GM10847 (cell line): ENCODE measurements around the gene PRTN3.

Source experiments
- POLR2A ChIP-seq: IDR thresholded peaks from 2 replicates; pipeline ENCODE4 v1.6.1; 2011; ENCODE audit not compliant: insufficient read length; ENCODE audit errors: extremely low read depth

The PRTN3 gene

DNA sequence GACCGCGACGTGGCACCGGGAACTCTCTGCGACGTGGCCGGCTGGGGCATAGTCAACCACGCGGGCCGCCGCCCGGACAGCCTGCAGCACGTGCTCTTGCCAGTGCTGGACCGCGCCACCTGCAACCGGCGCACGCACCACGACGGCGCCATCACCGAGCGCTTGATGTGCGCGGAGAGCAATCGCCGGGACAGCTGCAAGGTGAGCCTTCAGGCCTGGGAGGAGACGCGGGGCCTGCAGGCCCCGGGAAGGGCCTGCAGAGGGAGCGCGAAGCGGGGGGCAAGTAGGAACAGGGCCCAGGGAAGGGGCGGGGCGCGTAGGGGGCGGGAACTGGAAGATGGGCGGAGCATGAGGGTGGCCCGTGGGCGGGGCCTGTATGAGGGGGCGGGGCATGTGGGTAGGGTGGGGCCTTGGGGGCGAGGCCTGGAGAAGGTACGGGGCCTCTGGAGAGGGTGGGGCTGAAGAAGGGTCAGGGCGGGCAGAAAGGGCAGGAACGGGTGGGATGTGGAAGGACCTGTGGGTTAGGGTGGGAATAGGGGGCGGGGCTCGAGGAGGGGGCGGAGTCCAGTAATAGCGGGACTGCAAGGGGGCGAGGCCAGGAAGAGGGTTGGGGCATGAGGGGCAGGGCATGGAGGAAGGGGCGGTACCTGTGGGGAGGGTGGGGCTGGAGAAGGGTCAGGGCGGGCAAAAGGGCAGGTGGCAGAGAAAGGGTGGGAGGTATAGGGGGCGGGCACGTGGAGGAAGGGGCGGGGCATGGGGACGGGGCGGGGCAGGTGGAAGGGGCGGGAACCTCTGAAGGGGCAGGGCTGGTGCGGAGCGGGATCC lies 21.2 kb downstream of the PRTN3 start:
- TF ChIP-seq POLR2A: no peak

DNA sequence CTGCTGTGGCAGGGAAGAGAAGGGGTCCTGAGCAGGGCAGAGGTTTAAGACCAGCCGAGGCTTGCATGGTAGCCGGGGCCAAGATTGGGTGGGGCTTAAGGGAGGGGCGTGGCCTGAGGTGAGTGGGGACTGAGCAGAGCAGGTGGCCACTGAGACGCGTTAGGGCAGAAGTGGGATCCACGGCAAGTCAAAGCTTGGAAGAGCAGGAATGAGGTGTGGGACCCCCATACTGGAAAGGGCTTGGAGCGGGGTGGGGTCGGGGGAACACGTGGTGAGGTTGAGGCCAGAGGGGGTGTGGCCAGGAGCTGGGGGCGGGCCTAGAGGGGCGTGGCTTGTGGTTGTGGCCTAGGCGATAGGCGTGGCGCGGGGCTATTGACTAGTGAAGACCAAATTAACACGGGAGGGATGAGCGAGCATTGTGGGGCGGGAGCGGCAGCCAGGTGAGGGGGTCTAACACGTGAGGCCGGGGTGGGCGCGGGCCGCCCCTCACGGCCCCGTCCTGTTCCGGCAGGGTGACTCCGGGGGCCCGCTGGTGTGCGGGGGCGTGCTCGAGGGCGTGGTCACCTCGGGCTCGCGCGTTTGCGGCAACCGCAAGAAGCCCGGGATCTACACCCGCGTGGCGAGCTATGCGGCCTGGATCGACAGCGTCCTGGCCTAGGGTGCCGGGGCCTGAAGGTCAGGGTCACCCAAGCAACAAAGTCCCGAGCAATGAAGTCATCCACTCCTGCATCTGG lies 21.9 kb downstream of the PRTN3 start:
- no peak for TF ChIP-seq POLR2A

DNA sequence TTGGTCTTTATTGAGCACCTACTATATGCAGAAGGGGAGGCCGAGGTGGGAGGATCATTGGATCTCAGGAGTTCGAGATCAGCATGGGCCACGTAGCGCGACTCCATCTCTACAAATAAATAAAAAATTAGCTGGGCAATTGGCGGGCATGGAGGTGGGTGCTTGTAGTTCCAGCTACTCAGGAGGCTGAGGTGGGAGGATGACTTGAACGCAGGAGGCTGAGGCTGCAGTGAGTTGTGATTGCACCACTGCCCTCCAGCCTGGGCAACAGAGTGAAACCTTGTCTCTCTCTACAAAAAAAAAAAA lies 22.5 kb downstream of the PRTN3 start:
- TF ChIP-seq POLR2A: no peak

DNA sequence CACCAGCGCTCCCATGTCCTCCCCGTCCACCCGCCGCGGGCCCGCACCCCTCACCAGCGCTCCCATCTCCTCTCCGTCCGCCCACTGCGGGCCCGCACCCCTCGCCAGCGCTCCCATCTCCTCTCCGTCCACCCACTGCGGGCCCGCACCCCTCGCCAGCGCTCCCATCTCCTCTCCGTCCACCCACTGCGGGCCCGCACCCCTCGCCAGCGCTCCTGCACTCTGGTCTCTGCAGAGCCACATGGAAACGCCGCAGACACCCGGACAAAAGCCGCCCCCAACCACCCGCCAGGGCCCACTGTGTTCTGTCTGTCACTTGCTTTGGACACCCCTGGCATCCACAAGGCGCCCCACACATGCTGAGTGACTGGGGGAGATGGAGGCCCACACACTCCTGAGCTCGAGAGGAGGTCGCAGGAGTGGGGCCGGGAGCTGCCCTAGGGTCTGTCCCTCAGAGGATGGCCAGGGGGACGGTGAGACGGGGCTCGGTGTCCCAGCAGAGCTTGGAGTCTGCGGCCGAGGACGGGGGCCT lies 26.0 kb downstream of the PRTN3 start:
- TF ChIP-seq POLR2A: no peak

DNA sequence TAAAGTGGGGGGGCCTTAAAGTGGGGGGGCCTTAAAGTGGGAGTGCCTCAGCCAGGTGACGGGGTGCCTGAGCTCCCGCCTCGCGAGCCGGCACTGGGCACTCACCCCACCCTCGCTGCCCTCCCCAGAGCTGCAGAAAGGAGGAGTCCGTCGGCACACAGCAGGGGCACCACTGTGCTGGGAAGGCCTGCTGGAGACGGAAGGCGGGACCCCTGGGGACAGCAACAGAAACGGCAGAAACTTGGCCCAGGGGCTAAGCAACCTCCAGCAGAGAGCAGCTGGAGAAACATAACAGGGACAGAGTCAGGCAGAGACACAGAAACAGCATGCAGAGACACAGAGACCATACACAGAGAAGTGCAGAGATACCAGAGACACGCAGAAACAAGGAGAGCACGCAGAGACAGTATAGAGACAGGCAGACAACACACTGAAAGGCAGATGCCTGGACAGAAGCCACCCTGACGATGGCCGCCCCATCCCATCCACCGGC lies 26.5 kb downstream of the PRTN3 start:
- TF ChIP-seq POLR2A: no peak

DNA sequence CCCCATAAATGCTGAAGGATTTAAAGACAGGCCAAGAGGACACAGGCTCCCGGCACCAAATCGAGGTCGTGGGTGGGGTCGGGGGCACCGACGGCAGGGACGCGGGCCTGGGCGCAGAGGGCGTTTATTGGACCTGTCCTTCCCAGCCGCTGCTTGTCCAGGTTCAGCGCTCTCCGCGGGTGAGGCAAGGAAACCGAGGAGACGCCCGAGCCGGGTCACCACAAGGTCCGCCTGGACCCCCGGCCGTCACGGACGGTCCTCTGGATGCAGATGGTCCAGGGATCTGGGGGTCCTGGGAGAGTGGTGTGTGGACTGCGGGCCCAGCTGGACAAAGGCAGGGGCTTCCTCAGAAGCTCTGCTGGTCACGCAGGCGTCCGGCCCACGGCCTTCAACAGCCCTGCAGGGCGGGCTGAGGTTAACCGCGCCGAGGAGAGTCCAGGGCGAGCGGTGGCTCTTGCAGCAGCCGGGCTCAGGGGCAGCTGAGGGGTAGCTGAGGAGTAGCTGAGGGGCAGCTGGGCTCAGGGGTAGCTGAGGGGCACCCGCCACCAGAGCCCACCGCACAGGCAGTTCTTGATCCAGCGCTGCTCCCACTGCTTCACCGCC lies 27.2 kb downstream of the PRTN3 start:
- TF ChIP-seq POLR2A: no peak

DNA sequence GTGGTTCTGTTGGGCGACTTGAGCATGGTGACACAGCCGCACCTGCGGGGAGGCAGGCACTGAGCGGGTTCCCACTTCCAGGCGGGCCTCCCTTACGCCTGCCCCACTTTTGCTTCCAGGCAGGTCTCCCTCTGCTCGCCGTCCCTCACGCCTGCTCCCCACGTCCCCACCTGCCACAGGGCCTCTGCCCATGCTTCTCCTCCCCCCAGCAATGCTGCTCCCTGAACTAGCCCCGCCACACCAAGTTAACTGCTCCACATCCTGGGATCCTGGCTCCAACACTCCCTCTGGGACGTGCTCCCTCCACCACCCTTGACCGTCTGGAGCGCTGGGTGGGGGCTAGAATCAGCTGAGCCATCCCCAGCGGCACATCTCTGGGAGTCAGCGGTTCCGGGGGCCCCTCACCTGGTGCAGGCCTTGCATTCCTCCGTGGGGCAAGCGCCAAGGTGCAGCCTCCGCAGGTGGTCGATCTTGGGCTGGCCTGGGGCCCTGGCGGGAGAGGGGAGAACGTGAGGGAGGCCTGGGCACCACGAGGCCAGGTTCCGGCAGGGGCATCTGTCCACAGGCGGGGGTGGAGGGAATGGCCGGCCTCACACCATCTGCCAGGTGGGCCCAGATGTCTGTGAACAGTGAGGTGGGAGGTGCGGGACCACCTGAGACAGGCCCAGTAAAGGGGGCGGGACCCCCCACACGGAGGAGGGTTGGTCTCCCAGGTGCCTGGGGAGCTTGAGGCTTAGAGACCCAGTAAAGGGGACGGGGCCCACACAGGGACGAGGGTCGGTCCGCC lies 27.9 kb downstream of the PRTN3 start:
- TF ChIP-seq POLR2A: no peak

DNA sequence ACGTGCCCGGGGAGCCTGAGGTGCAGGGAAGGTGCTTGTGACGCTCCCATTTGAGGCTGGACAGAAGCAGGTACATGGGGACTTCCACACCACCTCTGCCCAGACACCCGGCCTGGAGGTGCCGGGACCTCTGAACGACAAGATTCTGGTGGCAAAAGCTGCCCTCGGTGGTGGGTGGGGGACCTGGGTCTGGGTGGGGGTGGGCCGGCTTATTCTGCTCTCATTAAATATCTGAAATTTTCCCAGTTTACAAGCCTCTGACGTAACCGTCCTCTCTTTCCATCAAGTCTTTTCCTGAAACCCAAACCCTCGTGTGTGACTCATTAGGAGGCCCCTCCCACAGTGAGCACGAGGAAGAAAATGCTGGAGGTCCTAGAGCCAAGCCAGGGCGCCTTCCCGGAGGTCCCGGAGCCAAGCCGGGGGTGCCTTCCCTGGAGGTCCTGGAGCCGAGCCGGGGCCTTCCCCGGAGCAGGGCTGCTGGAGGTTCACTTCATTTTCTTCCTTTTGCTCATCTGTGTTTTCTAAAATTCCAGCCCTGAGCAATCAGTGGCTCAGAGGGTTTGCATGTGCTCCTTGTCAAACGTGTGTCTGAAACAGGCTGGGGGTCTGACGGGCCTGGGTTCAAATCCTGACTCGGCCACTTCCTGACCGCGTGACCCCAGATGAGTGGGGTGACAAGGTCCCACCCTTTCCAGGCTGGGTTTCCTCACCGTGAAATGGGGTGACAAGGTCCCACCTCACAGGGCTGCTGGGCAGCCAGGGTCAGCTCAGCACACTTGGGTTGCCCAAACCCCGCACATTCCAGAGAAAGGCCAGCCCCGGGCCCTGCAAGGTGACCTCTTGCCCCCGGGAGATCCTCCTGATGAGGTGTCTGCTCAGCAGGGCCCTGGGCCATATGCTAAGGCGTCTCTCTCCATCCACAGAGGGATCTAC lies 28.7 kb downstream of the PRTN3 start:
- TF ChIP-seq POLR2A: no peak

DNA sequence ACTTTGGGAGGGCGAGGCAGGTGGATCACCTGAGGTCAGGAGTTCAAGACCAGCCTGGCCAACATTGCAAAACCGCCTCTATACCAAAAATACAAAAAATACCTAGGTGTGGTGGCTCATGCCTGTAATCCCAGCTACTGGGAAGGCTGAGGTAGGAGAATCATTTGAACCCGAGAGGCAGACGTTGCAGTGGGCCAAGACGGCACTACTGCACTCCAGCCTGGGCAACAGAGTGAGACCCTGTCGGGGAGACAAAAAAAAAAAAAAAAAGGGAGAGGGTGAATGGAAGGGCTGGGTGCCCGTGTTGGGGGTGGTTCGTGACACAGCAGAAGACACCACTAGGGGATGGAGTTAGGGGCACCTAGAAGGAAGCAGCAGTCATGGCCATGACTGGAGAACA lies 29.5 kb downstream of the PRTN3 start:
- no peak for TF ChIP-seq POLR2A

DNA sequence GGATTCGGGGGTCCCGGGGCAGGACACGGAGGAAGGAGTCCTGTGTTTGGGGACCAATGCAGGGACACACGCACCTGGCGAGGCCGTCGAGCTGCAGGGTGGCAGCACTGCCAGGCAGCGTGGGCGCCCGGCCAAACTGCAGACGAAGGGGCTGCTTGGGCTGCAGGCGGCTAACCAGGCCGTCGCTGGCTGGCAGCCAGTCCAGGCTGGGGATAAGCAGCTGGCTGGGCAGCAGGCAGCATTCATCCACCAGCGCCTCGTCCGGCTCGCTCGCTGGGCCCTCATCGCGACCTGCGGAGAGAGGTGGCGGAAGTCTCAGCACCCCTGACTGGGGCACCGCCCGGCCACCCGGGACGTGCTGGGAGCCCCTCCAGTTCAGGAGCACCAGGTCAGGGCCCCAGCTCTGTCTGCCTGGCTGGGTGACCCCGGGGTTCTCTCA lies 30.2 kb downstream of the PRTN3 start:
- no peak for TF ChIP-seq POLR2A

DNA sequence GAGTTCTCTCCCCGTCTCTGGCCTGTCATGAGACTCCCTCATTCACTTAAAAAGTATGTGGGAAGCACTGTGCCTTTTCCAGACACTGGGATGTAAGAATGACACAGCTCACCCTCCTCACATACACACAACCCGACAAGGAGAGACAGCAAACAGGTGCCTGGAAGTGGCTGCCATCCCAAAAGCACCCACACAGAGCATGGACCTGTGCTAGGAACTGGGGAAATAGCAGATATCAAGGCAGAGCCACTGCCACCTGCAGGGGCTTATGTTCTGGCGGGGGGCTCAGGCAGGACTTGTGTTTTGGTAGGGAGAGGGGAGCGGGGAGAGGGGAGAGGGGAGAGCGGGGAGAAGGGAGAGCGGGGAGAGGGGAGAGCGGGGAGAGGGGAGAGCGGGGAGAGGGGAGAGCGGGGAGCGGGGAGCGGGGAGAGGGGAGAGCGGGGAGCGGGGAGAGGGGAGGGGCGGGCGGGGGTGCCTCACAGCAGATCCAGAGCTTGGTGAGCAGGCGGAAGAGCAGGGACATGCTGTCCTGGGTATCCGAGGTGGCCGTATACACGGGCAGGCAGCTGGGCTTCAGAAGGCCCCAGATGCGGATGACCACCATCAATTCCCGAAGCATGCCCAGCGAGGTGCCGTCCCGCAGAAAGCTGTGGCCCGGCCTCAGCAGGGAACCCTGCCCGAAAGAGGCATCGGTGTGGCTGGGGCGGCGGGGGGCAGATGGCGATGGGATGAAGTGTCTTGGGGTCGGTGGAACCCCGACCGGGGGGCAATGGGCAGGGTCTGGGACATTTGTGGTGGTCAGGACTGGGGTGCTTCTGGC lies 30.9 kb downstream of the PRTN3 start:
- no peak for TF ChIP-seq POLR2A

DNA sequence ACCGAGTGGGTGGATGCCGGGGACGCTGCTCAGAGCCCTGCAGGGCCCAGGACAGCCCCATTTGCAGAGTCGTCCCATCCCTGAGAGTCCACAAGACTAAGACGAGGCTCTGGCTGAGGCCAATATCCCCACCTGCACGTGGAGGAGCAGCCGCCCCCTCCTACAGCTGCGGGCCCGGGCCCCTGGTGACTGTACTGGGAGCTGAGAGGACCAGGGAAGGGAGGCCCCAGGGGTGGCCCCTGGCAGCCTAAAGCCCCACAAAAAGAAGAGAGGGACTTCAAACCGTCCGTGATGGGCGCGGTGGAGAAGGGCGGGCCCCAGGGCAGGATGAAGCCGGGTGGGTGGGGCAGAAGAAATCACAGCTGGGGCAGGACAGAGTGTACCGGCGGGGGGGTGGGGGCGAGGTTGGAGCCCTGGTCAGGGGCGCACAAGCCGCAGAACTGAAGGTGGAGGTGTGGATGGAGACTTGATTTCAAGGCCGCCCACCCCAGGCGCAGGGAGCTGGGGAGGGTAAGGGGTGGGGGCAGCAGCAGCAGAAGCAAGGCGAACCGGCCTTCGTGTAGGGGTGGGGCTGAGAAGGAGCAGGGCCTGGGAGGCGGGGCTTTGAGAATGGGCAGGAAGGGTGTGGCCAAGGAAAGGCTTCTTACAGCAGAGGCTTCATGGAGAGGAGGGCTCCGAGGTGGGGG lies 31.6 kb downstream of the PRTN3 start:
- TF ChIP-seq POLR2A: no peak

DNA sequence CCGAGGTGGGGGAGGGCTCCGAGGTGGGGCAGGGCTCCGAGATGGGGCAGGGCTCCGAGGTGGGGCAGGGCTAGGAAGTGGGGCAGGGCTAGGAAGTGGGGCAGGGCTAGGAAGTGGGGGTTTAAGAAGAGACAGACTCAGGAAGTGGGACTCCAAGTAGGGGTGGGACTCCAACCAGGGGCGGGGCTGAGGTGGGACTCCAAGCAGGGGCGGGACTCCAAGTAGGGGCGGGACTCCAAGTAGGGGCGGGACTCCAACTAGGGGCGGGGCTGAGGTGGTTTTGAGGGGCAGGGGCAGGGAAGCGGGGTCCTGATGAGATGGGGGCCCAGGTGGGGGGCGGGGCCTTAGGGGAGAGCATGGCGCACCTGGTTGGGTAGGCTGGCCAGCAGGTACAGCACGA lies 32.3 kb downstream of the PRTN3 start:
- no peak for TF ChIP-seq POLR2A

DNA sequence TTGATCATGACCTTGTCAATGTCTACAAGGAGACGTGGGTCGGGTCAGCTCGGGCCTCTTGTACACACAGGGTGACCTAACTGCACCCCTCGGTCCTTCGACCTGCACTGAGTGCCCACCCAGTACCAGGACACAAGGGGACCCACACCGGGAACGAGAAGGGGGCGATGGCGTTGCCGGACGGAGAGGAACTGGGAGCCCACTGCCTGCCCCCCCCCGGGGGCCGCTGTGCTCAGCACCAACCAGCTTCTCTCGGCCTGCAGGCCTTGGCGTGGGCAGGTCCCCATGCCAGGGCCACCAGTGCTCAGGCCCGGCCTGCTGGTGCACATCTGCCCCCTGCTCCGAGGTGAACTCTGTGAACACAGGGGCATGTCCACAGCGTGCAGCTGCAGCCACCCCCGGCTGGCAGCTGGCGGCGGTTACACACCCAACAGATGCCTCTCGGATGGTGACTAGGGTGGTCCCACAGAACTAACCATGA lies 32.8 kb downstream of the PRTN3 start:
- TF ChIP-seq POLR2A: no peak
